Spleen (tissue), 11 donors: ENCODE data around the gene HOXA6. TPM values are rescaled to one million over a fixed set of nuclear protein-coding genes. Genes with fewer than 3 reads are reported as not detected.

ENCODE experiments used
- DNase-seq: peaks from one replicate; pipeline ENCODE4 v3.0.0-alpha.2; 2020
- H3K27ac ChIP-seq, 8 donors: fragments of 200-600 bp; sonication (generic) in 7 of 8; 1 replicate in 4 of 8; 2 replicates in 4 of 8; pipeline versions ENCODE4 v1.5.0 to v1.8.0; 2016 to 2021; ENCODE audit warnings: inconsistent platforms in 4 of 8, mild to moderate bottlenecking in 4 of 8, moderate library complexity in 1 of 8
- H3K27me3 ChIP-seq, 7 donors: fragments of 200-600 bp; sonication (generic) in 6 of 7; replicated peaks in 1 of 7; 1 replicate in 4 of 7; 2 replicates in 3 of 7; pipeline versions ENCODE4 v1.5.0 to v1.8.0; 2016 to 2021; ENCODE audit warnings: inconsistent platforms in 3 of 7, mild to moderate bottlenecking in 1 of 7
- H3K36me3 ChIP-seq, 6 donors: fragments of 200-600 bp; sonication (generic) in 5 of 6; 1 replicate in 4 of 6; 2 replicates in 2 of 6; pipeline versions ENCODE4 v1.5.0 to v1.8.0; 2016 to 2021; ENCODE audit warnings: inconsistent platforms in 2 of 6
- H3K4me1 ChIP-seq, 6 donors: fragments of 200-600 bp; sonication (generic) in 5 of 6; 1 replicate in 3 of 6; 2 replicates in 3 of 6; pipeline versions ENCODE4 v1.5.0 to v1.8.0; 2016 to 2021; ENCODE audit warnings: inconsistent platforms in 3 of 6
- H3K4me3 ChIP-seq, 8 donors: fragments of 200-600 bp; sonication (generic) in 7 of 8; 1 replicate in 4 of 8; 2 replicates in 4 of 8; pipeline versions ENCODE4 v1.5.0 to v1.8.0; 2016 to 2021; ENCODE audit warnings: inconsistent platforms in 4 of 8, mild to moderate bottlenecking in 4 of 8, moderate library complexity in 2 of 8
- H3K9me3 ChIP-seq, 8 donors: fragments of 200-600 bp; sonication (generic) in 7 of 8; 1 replicate in 4 of 8; 2 replicates in 4 of 8; pipeline versions ENCODE4 v1.5.0 to v1.8.0; 2016 to 2021; ENCODE audit warnings: inconsistent platforms in 4 of 8
- CTCF ChIP-seq, 11 experiments: fragments of 200-600 bp in 7 of 11; fragments of 450-650 bp in 4 of 11; sonication (generic) in 4 of 11; IDR thresholded peaks in 8 of 11; conservative IDR thresholded peaks in 3 of 11; 1 replicate in 7 of 11; 2 replicates in 4 of 11; pipeline versions ENCODE4 v1.4.0 to v1.8.0; 2016 to 2021; ENCODE audit warnings: antibody characterized with exemption in 11 of 11, inconsistent platforms in 4 of 11, mild to moderate bottlenecking in 1 of 11
- POLR2A ChIP-seq, 3 donors: fragments of 450-650 bp; IDR thresholded peaks; one replicate each; pipeline ENCODE4 v1.5.1; 2017; ENCODE audit warnings: antibody characterized with exemption in 3 of 3, mild to moderate bottlenecking in 1 of 3
- POLR2AphosphoS5 ChIP-seq, 3 donors: sonication (generic); formaldehyde crosslinking; IDR thresholded peaks; one replicate each; pipeline ENCODE4 v1.5.1; 2017; ENCODE audit warnings: antibody characterized with exemption in 3 of 3
- WGBS, 5 donors: extraction: QIAGEN DNeasy Blood & Tissue Kit in 3 of 5; methylation state at CpG; one replicate each; pipeline versions ENCODE4 v1.1.5 to v1.1.7; 2013 to 2018; 5-methylcytosine and 5-hydroxymethylcytosine counted together
- intact Hi-C: fragments of 100-400 bp; cut with DNase I; formaldehyde crosslinking; loops from one replicate; pipeline ENCODE4 v1.15.0; 2023; ENCODE audit warnings: low total_unique reads
- polyA plus RNA-seq, 3 donors: library from polyadenylated mRNA; stranded (reverse); fragments of 200-250 nt; gene quantifications; one replicate each; pipeline ENCODE4 v1.2.1, GENCODE V29; 2013
- total RNA-seq, 7 donors: library from RNA; depleted of rRNA in 3 of 7; stranded (reverse); fragments of >200 nt in 3 of 7; fragmentation: NEBNext Ultra II Directional in 4 of 7; extraction: Animal tissue kit (Norgen Biotek cat#: 25700) in 4 of 7; gene quantifications; one replicate each; pipeline versions ENCODE4 v1.1.0 to v1.2.1, GENCODE V29; 2016 to 2021
- donor health status: healthy with polysubstance abuse.
- donor health status: DM: no; HTN: no; CAD: no; lungs with moderate emphysema.
- donor health status: DM: no; HTN: no; CAD: no.
- donor health status: Bipolar disorder and iron deficiency.
- donor health status: healthy.
- donor health status: DM: no; HTN: no; CAD: no.
- donor health status: DM: yes; HTN: yes; CAD: no.

Gene HOXA6
- total and polyA plus RNA-seq, 10 donors, result 0.26 to 2.0 (median 1.2) TPM; not detected in 2

- Histone ChIP-seq H3K27ac (peak overlapping the region in 2 of 8 donors; percentile 26 to 32), H3K4me3 (peak overlapping the region; percentile 16 to 72 (median 46)), H3K4me1 (peaks cover 15 to 64% (median 42%) of the 10 kb centered on the region in 6 donors), H3K9me3 (peaks cover 0 to 8% (median 0%) of the 10 kb centered on the region in 8 donors), H3K36me3 (no peaks in the 10 kb centered on the region), H3K27me3 (peaks cover 42 to 100% (median 100%) of the 10 kb centered on the region in 7 donors)
- TF ChIP-seq CTCF (IDR thresholded peaks at IDR 0.05 in 8 of 11, conservative IDR thresholded peaks at IDR 0.05 in 3 of 11), result no peak
- TF ChIP-seq POLR2AphosphoS5 (IDR thresholded peaks at IDR 0.05), result peak in 1 of 3 donors; percentile 3
- WGBS, 5 donors, result 1 to 3% (median 1%) methylated on average over 36 to 59 of the region's 59 CpGs; no CpG with 5 or more reads in 1 of the 5 donors
- intact Hi-C loops, result no loop called here
- DNase-seq, result peak; percentile 91
Observed at GRCh38 chr7:27173511-27173955, 26.0 kb upstream of the HOXA6 start.

- WGBS, 5 donors, result 0 to 2% (median 2%) methylated on average over 16 to 58 of the region's 58 CpGs
- peaks cover 0 to 8% (median 0%) of the 10 kb centered on the region in 8 donors for H3K9me3 ChIP-seq
- peak; percentile 76 for DNase-seq
- H3K36me3 ChIP-seq, result no peaks in the 10 kb centered on the region
- TF ChIP-seq POLR2A (IDR thresholded peaks at IDR 0.05) (no peak), POLR2AphosphoS5 (IDR thresholded peaks at IDR 0.05) (peak in 1 of 3 donors; percentile 50)
- H3K4me1 ChIP-seq, result peaks cover 15 to 70% (median 44%) of the 10 kb centered on the region in 6 donors
- intact Hi-C loops, result no loop called here
- H3K27ac ChIP-seq, result peak overlapping the region in 2 of 8 donors; percentile 26 to 32
- peak overlapping the region; percentile 16 to 72 (median 46) for H3K4me3 ChIP-seq
- peaks cover 47 to 100% (median 100%) of the 10 kb centered on the region in 7 donors for H3K27me3 ChIP-seq
Observed at GRCh38 chr7:27172823-27173510, 25.4 kb upstream of the HOXA6 start.

- no peak overlapping the region for H3K27ac ChIP-seq
- H3K9me3 ChIP-seq, result peaks cover 0 to 8% (median 0%) of the 10 kb centered on the region in 8 donors
- peaks cover 15 to 76% (median 44%) of the 10 kb centered on the region in 6 donors for H3K4me1 ChIP-seq
- peak overlapping the region in 3 of 8 donors; percentile 45 to 72 (median 52) for H3K4me3 ChIP-seq
- peaks cover 47 to 100% (median 100%) of the 10 kb centered on the region in 7 donors for H3K27me3 ChIP-seq
- 6 to 19% (median 7%) methylated on average over 10 of the region's 10 CpGs for WGBS, 5 donors
- TF ChIP-seq POLR2A (IDR thresholded peaks at IDR 0.05) (no peak), CTCF (IDR thresholded peaks at IDR 0.05 in 8 of 11, conservative IDR thresholded peaks at IDR 0.05 in 3 of 11) (no peak), POLR2AphosphoS5 (IDR thresholded peaks at IDR 0.05) (no peak)
- no peaks in the 10 kb centered on the region for H3K36me3 ChIP-seq
- peak; percentile 41 for DNase-seq
- intact Hi-C loops, result no loop called here
Observed at GRCh38 chr7:27172315-27172774, 24.8 kb upstream of the HOXA6 start.

GRCh38 chr7:27171637-27172314 is 24.2 kb upstream of the HOXA6 start:
- no peak overlapping the region for H3K4me3 ChIP-seq
- WGBS, 5 donors, result 4 to 10% (median 6%) methylated on average over 30 of the region's 30 CpGs
- no peak overlapping the region for H3K27ac ChIP-seq
- DNase-seq, result peak; percentile 54
- intact Hi-C loops, result no loop called here
- H3K4me1 ChIP-seq, result peaks cover 17 to 82% (median 49%) of the 10 kb centered on the region in 6 donors
- no peaks in the 10 kb centered on the region for H3K36me3 ChIP-seq
- peaks cover 0 to 8% (median 0%) of the 10 kb centered on the region in 8 donors for H3K9me3 ChIP-seq
- TF ChIP-seq POLR2A (IDR thresholded peaks at IDR 0.05) (no peak), POLR2AphosphoS5 (IDR thresholded peaks at IDR 0.05) (peak in 1 of 3 donors; percentile 3)
- peaks cover 47 to 100% (median 100%) of the 10 kb centered on the region in 7 donors for H3K27me3 ChIP-seq
